Measurements from ENCODE around the gene PRRT1B. TPM values are rescaled to one million over a fixed set of nuclear protein-coding genes. Genes with fewer than 3 reads are reported as not detected.

PRRT1B gene
- total RNA-seq, 6 donors from 2014 or later = 1.8 to 10.5 (median 8.0) TPM

- H3K4me3 ChIP-seq = no peak overlapping the region
- no peaks in the 10 kb centered on the region for H3K4me1 ChIP-seq
- DNase-seq (peak in 1 of 2 donors; percentile 70), ATAC-seq (ENCODE audit: low FRiP score in 2 of 2) (peak; percentile 24 to 66)
- H3K9me3 ChIP-seq = no peaks in the 10 kb centered on the region
- peaks cover 0 to 34% (median 13%) of the 10 kb centered on the region in 4 donors for H3K36me3 ChIP-seq
- no peaks in the 10 kb centered on the region for H3K27me3 ChIP-seq
- TF ChIP-seq POLR2A (IDR thresholded peaks at IDR 0.05) (no peak), EP300 (IDR thresholded peaks at IDR 0.05) (no peak), POLR2AphosphoS5 (IDR thresholded peaks at IDR 0.05) (no peak)
- TF ChIP-seq, protein P1, sequence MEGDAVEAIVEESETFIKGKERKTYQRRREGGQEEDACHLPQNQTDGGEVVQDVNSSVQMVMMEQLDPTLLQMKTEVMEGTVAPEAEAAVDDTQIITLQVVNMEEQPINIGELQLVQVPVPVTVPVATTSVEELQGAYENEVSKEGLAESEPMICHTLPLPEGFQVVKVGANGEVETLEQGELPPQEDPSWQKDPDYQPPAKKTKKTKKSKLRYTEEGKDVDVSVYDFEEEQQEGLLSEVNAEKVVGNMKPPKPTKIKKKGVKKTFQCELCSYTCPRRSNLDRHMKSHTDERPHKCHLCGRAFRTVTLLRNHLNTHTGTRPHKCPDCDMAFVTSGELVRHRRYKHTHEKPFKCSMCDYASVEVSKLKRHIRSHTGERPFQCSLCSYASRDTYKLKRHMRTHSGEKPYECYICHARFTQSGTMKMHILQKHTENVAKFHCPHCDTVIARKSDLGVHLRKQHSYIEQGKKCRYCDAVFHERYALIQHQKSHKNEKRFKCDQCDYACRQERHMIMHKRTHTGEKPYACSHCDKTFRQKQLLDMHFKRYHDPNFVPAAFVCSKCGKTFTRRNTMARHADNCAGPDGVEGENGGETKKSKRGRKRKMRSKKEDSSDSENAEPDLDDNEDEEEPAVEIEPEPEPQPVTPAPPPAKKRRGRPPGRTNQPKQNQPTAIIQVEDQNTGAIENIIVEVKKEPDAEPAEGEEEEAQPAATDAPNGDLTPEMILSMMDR (IDR thresholded peaks at IDR 0.05) = no peak
- 91 to 100% methylated on average over 3 to 8 of the region's 8 CpGs for WGBS, 2 donors
- no peak overlapping the region for H3K27ac ChIP-seq
Observed at GRCh38 chr9:131567910-131568309, 22.6 kb downstream of the PRRT1B start.

GRCh38 chr9:131574730-131575640, 29.7 kb downstream of the PRRT1B start:
- peaks cover 8 to 88% (median 56%) of the 10 kb centered on the region in 4 donors for H3K36me3 ChIP-seq
- DNase-seq (no peak), ATAC-seq (ENCODE audit: low FRiP score in 2 of 2) (no peak)
- H3K4me1 ChIP-seq = peaks cover 0 to 8% (median 0%) of the 10 kb centered on the region in 4 donors
- H3K4me3 ChIP-seq = no peak overlapping the region
- TF ChIP-seq POLR2A (IDR thresholded peaks at IDR 0.05) = no peak
- TF ChIP-seq, protein P1 (IDR thresholded peaks at IDR 0.05) = no peak
- no peak for TF ChIP-seq EP300 (IDR thresholded peaks at IDR 0.05)
- no peak for TF ChIP-seq POLR2AphosphoS5 (IDR thresholded peaks at IDR 0.05)
- H3K9me3 ChIP-seq = no peaks in the 10 kb centered on the region
- WGBS, 2 donors = 91 to 97% methylated on average over 6 to 14 of the region's 17 CpGs
- H3K27me3 ChIP-seq = no peaks in the 10 kb centered on the region
- no peak overlapping the region for H3K27ac ChIP-seq

DNA sequence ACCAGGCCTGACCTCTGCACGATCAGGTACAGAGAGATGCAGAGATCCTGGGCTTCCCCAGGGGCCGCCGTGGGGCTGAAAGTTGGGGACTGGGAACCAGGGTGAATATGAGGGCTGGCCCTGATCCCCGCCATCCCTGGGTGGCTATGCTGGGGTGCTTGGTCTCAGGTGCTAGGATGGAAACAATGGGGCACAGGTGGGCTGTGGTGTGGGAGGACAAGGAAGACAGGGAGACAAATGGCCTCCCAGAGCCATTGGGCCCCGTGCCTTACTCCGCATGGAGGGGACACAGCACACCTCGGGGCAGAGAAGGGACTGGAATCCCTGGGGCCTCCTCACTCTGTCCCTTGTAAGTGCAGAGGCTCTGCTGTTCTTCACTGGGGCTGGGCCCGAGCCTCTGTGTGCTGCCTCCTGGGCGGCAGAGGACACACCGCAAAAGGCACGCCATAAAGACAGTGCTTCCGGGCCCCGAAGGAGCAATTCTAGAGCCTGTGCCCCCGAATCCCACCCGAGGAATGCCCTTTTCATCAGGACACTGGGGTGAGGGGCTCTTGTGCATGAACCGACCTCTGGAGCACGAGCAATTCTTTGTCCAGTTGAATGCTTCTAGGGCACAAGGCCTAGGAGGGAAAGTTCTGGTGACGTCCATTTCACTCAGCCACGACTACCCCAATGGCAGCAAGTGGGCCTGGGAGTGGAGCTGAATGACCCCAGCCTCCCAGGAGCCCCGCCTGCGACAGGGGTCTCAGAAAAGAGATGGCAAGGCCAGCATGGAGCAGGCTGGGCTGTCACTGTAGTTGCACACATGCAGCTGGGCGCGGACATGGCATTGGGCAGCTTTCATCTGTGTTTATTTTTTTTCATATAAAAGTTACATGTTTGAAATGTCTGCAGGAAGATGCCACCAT, 30.9 kb downstream of the PRRT1B start:
- H3K4me1 ChIP-seq = peaks cover 0 to 8% (median 0%) of the 10 kb centered on the region in 4 donors
- DNase-seq = no peak
- H3K27me3 ChIP-seq = no peaks in the 10 kb centered on the region
- H3K9me3 ChIP-seq = no peaks in the 10 kb centered on the region
- H3K36me3 ChIP-seq = peaks cover 8 to 91% (median 63%) of the 10 kb centered on the region in 4 donors
- H3K27ac ChIP-seq = no peak overlapping the region
- no peak for TF ChIP-seq EP300 (IDR thresholded peaks at IDR 0.05)
- no peak for TF ChIP-seq POLR2A (IDR thresholded peaks at IDR 0.05)
- TF ChIP-seq, protein P1 (IDR thresholded peaks at IDR 0.05) = no peak
- no peak for TF ChIP-seq POLR2AphosphoS5 (IDR thresholded peaks at IDR 0.05)
- no peak for ATAC-seq (ENCODE audit: low FRiP score in 2 of 2)
- H3K4me3 ChIP-seq = no peak overlapping the region
- WGBS, 2 donors = 92 to 96% methylated on average over 13 to 23 of the region's 23 CpGs

DNA sequence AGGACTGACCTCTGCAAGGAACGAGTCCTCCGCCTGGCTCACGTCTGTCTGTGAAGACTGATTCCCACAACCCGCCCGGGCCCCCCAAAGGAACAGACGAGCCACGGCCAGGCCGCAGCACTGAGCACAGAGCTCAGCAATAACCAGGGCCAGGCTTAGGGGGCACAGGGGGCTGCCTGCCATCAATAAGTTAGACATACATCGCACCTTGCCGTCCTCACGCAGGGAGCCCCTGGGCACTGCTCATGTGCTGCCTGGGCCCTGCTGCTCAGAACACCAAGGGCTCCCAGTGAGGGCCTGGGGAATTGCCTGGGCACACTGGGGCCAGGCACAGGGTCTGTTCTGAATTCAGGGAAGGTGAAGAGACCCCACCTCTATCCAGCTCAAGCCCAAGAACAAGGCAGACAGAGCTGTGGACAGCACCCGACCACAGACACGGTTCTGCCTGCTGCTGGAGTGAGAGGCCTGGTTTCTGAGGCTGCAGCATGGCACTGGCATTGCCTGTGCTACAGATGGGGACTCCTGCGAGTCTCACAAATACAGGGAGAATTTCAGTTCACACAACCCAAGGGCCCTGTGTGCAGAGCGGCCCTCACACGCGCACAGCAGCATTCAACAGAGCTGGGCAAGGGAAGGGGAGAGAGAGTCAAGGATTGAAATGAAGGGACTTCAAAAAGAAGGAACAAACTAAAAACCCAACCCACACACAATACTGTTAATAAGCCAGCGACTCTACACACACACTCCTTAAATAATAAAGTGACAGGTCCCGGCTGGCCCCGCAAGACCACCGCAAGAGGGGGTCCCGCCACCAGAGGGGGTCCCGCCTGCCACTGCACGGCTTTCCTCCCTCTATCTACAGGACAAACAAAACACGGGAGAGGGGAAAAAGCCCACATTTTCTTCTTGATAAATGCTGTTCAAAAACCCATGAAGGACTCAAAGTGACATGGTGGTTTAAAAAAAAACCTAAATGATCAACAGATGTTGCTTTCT, 32.0 kb downstream of the PRRT1B start:
- no peak for DNase-seq
- WGBS, 2 donors = 82 to 86% methylated on average over 20 to 21 of the region's 25 CpGs

More for the DNA sequence above, 32.0 kb downstream of the PRRT1B start:
- Histone ChIP-seq H3K4me1 (peaks cover 0 to 8% (median 0%) of the 10 kb centered on the region in 4 donors), H3K27me3 (no peaks in the 10 kb centered on the region), H3K4me3 (no peak overlapping the region), H3K9me3 (no peaks in the 10 kb centered on the region), H3K27ac (no peak overlapping the region), H3K36me3 (peaks cover 9 to 91% (median 67%) of the 10 kb centered on the region in 4 donors)
- no peak for ATAC-seq (ENCODE audit: low FRiP score in 2 of 2)
- TF ChIP-seq POLR2A (IDR thresholded peaks at IDR 0.05) (no peak), EP300 (IDR thresholded peaks at IDR 0.05) (no peak)
- TF ChIP-seq, protein P1 (IDR thresholded peaks at IDR 0.05) = no peak
